ENCODE measurements around the gene SNF8. TPM values are rescaled to one million over a fixed set of nuclear protein-coding genes. Genes with fewer than 3 reads are reported as not detected.

The SNF8 gene
- total RNA-seq, 4 donors from 2014 or later = 66.0 to 105 (median 79.8) TPM

DNA sequence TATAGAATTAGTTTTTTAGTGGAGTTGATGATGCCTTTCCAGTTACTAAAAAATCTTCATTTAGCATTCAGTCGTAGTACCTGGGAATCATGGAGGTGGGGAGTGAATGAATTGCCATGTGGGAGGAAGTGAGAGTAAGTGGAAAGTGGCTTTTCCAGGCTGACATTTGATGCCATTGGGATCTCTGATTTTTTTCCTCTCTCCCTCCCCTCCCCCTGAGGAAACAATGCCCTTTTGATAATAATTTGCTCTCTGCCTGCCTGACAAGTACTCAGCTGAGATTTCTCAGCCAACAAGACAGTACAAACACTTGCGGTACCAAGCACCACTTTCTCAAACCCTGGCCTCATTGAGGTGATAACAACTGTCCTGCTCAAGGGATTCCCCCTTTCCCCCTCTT, 34.3 kb downstream of the SNF8 start:
- TF ChIP-seq CTCF (IDR thresholded peaks at IDR 0.05; ENCODE audit: low read depth) = no peak

DNA sequence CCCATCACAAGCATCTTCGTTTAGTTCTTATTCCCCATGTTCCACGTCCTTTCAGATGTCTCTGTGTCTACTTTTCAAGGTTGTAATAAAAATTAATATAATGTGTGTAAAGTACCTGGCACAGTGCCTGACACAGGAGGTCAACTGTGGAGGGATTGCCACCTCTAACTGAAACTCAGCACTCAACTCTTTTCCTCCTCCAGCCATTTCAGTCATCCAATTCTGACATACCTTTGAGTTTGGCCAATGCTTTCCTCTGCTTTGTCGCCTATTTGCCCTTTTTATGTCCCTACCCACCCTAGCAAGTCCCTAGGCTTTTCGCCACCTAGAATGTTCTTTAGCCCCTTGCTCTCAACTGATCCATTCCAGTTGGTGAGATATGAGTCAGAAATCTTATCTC, 34.9 kb downstream of the SNF8 start:
- no peak for TF ChIP-seq CTCF (IDR thresholded peaks at IDR 0.05; ENCODE audit: low read depth)

GRCh38 chr17:48908853-48909394, 35.7 kb downstream of the SNF8 start:
- TF ChIP-seq CTCF (IDR thresholded peaks at IDR 0.05; ENCODE audit: low read depth) = no peak

DNA sequence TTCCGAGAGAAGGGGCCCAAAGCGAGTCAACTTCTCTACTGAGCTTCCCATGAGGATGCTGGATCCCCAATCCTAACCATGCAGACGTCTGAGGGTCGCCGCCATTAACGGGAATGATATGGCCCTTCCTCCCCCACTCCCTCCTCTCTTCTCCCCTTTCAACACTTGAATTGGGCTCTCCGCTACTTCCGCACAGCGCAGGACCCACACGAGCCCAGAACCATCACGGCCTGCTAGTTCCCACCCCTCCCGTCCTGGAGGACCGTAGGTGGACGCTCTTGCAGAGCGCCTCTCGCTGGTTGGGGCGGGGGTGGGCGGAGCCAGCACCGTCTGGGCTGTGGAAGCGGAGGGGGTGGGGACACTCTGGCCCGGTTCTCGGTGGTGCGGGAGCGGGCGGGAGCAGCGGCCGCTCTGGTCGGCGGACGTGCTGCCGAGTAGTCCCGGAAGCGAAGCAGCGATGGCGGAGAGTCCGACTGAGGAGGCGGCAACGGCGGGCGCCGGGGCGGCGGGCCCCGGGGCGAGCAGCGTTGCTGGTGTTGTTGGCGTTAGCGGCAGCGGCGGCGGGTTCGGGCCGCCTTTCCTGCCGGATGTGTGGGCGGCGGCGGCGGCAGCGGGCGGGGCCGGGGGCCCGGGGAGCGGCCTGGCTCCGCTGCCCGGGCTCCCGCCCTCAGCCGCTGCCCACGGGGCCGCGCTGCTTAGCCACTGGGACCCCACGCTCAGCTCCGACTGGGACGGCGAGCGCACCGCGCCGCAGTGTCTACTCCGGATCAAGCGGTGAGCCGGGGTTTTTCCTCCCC, 36.4 kb downstream of the SNF8 start, which contains the start of gene UBE2Z:
UBE2Z (plus strand) TSS at position 361 of the 797 bp plus-strand sequence; CDS start at position 458, 97 bp downstream.
- no peak for TF ChIP-seq CTCF (IDR thresholded peaks at IDR 0.05; ENCODE audit: low read depth)

- TF ChIP-seq CTCF (IDR thresholded peaks at IDR 0.05; ENCODE audit: low read depth) = no peak
Observed at GRCh38 chr17:48907713-48908046, 37.0 kb downstream of the SNF8 start.

GRCh38 chr17:48905987-48906515, 38.6 kb downstream of the SNF8 start:
- TF ChIP-seq CTCF (IDR thresholded peaks at IDR 0.05; ENCODE audit: low read depth) = no peak

DNA sequence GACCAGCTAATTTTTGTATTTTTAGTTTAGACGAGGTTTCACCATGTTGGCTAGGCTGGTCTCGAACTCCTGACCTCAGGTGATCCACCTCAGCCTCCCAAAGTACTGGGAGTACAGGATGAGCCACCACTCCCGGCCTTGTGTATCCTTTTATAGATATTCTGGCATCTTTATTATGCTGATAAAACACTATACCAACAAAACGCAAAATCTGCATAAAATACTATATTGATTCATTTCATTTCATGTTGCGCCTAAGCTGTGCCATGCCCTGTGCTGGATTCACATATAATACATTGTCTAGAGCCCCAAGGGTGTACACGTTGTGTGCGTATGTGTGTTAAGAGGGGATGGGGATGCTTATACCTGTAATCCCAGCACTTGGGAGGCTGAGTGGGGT, 40.2 kb downstream of the SNF8 start:
- no peak for TF ChIP-seq CTCF (IDR thresholded peaks at IDR 0.05; ENCODE audit: low read depth)

Data from subcutaneous adipose tissue (tissue), 4 donors.